Measurements from ENCODE around the gene DLL4.
"Not testable (repeated sequence)": the region's sequence is repeated elsewhere in the genome, so short reads cannot be mapped to it uniquely, and the experiment has no call there.

The DLL4 gene

DNA sequence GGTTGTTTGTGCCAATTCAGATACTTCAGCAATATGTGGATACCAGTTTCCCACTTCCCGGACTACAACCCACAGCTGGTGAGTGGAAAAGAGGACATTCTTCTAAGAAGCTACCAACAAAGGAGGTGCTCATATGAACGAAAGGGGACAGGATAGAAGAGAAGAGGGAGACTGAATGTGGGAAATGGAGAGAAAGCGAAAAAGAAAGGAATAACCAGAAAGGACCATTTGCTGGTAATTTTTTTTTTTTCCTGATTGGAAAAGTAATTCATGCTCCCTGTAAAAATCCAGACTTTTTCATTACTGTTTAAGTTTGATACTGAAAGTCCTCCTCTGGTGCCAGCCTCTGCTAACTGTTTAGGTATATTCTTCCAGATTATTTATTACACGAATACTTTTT, 22.6 kb downstream of the DLL4 start:
- H3K36me3 ChIP-seq (ENCODE audit: insufficient read depth, low read length): no peaks in the 10 kb centered on the region
- no peaks in the 10 kb centered on the region for H3K27me3 ChIP-seq (ENCODE audit: insufficient read depth, low read length, poor library complexity)
- TF ChIP-seq EZH2 (IDR thresholded peaks at IDR 0.05; ENCODE audit: borderline replicate concordance, low read depth, low read length, severe bottlenecking) (no peak), CTCF (IDR thresholded peaks at IDR 0.05; ENCODE audit: borderline replicate concordance, extremely low read depth, low read length, poor library complexity, severe bottlenecking) (no peak)
- peak overlapping the region; percentile 81; the same call in 1 of the 2 replicates for H3K9ac ChIP-seq (ENCODE audit: low read depth, low read length)
- H3K4me2 ChIP-seq (ENCODE audit: insufficient read depth, low read length): no peak overlapping the region; the same call in 1 of the 2 replicates
- H3K79me2 ChIP-seq (ENCODE audit: insufficient read depth, low read length): no peaks in the 10 kb centered on the region
- no peak overlapping the region for H2AFZ ChIP-seq (ENCODE audit: low read depth, low read length)
- DNase-seq (no peak), ATAC-seq (ENCODE audit: insufficient read depth, low read depth) (no peak)
- H3K4me3 ChIP-seq (ENCODE audit: low read depth in 1 of 2, low read length in 2 of 2): no peak overlapping the region
- no peak overlapping the region for H3K27ac ChIP-seq (ENCODE audit: low read length)
- no peaks in the 10 kb centered on the region for H3K9me3 ChIP-seq (ENCODE audit: insufficient read depth, low read length, severe bottlenecking)
- H3K4me1 ChIP-seq (ENCODE audit: insufficient read depth, low read length): peaks cover 24% of the 10 kb centered on the region
- H4K20me1 ChIP-seq (ENCODE audit: insufficient read depth, low read length): no peaks in the 10 kb centered on the region

- H3K4me1 ChIP-seq (ENCODE audit: insufficient read depth, low read length): peaks cover 24% of the 10 kb centered on the region
These were observed 23.3 kb downstream of the DLL4 start for GRCh38 chr15:40952301-40952900.

GRCh38 chr15:40952901-40953712, 24.0 kb downstream of the DLL4 start, which contains the start of gene CHAC1:
CHAC1 (plus strand) TSS chr15:40953471; CDS start chr15:40953584, 113 bp downstream.
- H3K4me2 ChIP-seq (ENCODE audit: insufficient read depth, low read length): peak within 1 kb of the TSS; percentile 85
- TF ChIP-seq CTCF (IDR thresholded peaks at IDR 0.05; ENCODE audit: borderline replicate concordance, extremely low read depth, low read length, poor library complexity, severe bottlenecking) (no peak), EZH2 (IDR thresholded peaks at IDR 0.05; ENCODE audit: borderline replicate concordance, low read depth, low read length, severe bottlenecking) (no peak)
- H3K79me2 ChIP-seq (ENCODE audit: insufficient read depth, low read length): no peaks in the 10 kb centered on the region
- peak within 1 kb of the TSS; percentile 81 for H3K9ac ChIP-seq (ENCODE audit: low read depth, low read length)
- no peaks in the 10 kb centered on the region for H3K27me3 ChIP-seq (ENCODE audit: insufficient read depth, low read length, poor library complexity)
- H2AFZ ChIP-seq (ENCODE audit: low read depth, low read length): peak within 1 kb of the TSS; percentile 84
- peaks cover 24% of the 10 kb centered on the region for H3K4me1 ChIP-seq (ENCODE audit: insufficient read depth, low read length)
- H3K9me3 ChIP-seq (ENCODE audit: insufficient read depth, low read length, severe bottlenecking): no peaks in the 10 kb centered on the region
- peak within 1 kb of the TSS; percentile 27 to 84; a peak in 3 of 4 replicates for H3K4me3 ChIP-seq (ENCODE audit: low read depth in 1 of 2, low read length in 2 of 2)
- DNase-seq (peak; percentile 94), ATAC-seq (ENCODE audit: insufficient read depth, low read depth) (peak; percentile 90)
- H4K20me1 ChIP-seq (ENCODE audit: insufficient read depth, low read length): no peaks in the 10 kb centered on the region
- H3K36me3 ChIP-seq (ENCODE audit: insufficient read depth, low read length): no peaks in the 10 kb centered on the region
- peak within 1 kb of the TSS; percentile 96 for H3K27ac ChIP-seq (ENCODE audit: low read length)

More at GRCh38 chr15:40952301-40952900, 23.3 kb downstream of the DLL4 start:
- Histone ChIP-seq H4K20me1 (ENCODE audit: insufficient read depth, low read length) (no peaks in the 10 kb centered on the region), H3K4me3 (ENCODE audit: low read depth in 1 of 2, low read length in 2 of 2) (peak overlapping the region; percentile 27 to 84; a peak in 3 of 4 replicates), H3K36me3 (ENCODE audit: insufficient read depth, low read length) (no peaks in the 10 kb centered on the region), H2AFZ (ENCODE audit: low read depth, low read length) (peak overlapping the region; percentile 84), H3K9me3 (ENCODE audit: insufficient read depth, low read length, severe bottlenecking) (no peaks in the 10 kb centered on the region), H3K9ac (ENCODE audit: low read depth, low read length) (peak overlapping the region; percentile 81), H3K4me2 (ENCODE audit: insufficient read depth, low read length) (peak overlapping the region; percentile 85), H3K27me3 (ENCODE audit: insufficient read depth, low read length, poor library complexity) (no peaks in the 10 kb centered on the region), H3K27ac (ENCODE audit: low read length) (peak overlapping the region; percentile 96), H3K79me2 (ENCODE audit: insufficient read depth, low read length) (no peaks in the 10 kb centered on the region)
- no peak for DNase-seq
- no peak for ATAC-seq (ENCODE audit: insufficient read depth, low read depth)
- no peak for TF ChIP-seq EZH2 (IDR thresholded peaks at IDR 0.05; ENCODE audit: borderline replicate concordance, low read depth, low read length, severe bottlenecking)

DNA sequence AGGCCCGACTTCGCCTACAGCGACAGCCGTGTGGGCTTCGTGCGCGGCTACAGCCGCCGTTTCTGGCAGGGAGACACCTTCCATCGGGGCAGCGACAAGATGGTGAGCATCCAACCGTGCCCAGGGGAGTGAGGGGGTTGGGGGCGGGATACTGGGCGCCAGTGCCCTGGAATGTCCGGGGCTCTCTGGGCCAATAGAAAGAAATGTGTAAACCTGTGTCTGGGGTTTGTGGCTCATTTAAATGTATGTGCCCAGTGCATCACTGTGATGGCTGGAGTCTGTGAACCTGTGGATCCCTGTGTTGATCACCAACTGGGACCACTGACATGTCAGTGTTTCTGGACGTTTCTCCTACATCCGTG, 24.6 kb downstream of the DLL4 start:
- DNase-seq (no peak), ATAC-seq (ENCODE audit: insufficient read depth, low read depth) (no peak)
- Histone ChIP-seq H3K4me2 (ENCODE audit: insufficient read depth, low read length) (peak overlapping the region; percentile 85), H3K79me2 (ENCODE audit: insufficient read depth, low read length) (no peaks in the 10 kb centered on the region), H2AFZ (ENCODE audit: low read depth, low read length) (peak overlapping the region; percentile 84), H3K36me3 (ENCODE audit: insufficient read depth, low read length) (no peaks in the 10 kb centered on the region), H3K27ac (ENCODE audit: low read length) (peak overlapping the region; percentile 18; the same call in 1 of the 2 replicates), H3K9ac (ENCODE audit: low read depth, low read length) (peak overlapping the region; percentile 81), H3K27me3 (ENCODE audit: insufficient read depth, low read length, poor library complexity) (no peaks in the 10 kb centered on the region), H3K9me3 (ENCODE audit: insufficient read depth, low read length, severe bottlenecking) (no peaks in the 10 kb centered on the region), H4K20me1 (ENCODE audit: insufficient read depth, low read length) (no peaks in the 10 kb centered on the region), H3K4me1 (ENCODE audit: insufficient read depth, low read length) (peaks cover 24% of the 10 kb centered on the region), H3K4me3 (ENCODE audit: low read depth in 1 of 2, low read length in 2 of 2) (peak overlapping the region; percentile 21 to 84; a peak in 3 of 4 replicates)
- no peak for TF ChIP-seq CTCF (IDR thresholded peaks at IDR 0.05; ENCODE audit: borderline replicate concordance, extremely low read depth, low read length, poor library complexity, severe bottlenecking)
- TF ChIP-seq EZH2 (IDR thresholded peaks at IDR 0.05; ENCODE audit: borderline replicate concordance, low read depth, low read length, severe bottlenecking): no peak

- not testable (repeated sequence) for H3K36me3 ChIP-seq (ENCODE audit: insufficient read depth, low read length); H3K9me3 ChIP-seq (ENCODE audit: insufficient read depth, low read length, severe bottlenecking); ATAC-seq (ENCODE audit: insufficient read depth, low read depth); DNase-seq; H3K27me3 ChIP-seq (ENCODE audit: insufficient read depth, low read length, poor library complexity); H3K79me2 ChIP-seq (ENCODE audit: insufficient read depth, low read length); H3K27ac ChIP-seq (ENCODE audit: low read length); H2AFZ ChIP-seq (ENCODE audit: low read depth, low read length); H4K20me1 ChIP-seq (ENCODE audit: insufficient read depth, low read length)
- peak overlapping the region; percentile 81; the same call in 1 of the 2 replicates for H3K9ac ChIP-seq (ENCODE audit: low read depth, low read length)
- H3K4me3 ChIP-seq (ENCODE audit: low read depth in 1 of 2, low read length in 2 of 2): peak overlapping the region in 1 of 2 experiments; percentile 84; a peak in 2 of 4 replicates
- peaks cover 24% of the 10 kb centered on the region for H3K4me1 ChIP-seq (ENCODE audit: insufficient read depth, low read length)
- peak overlapping the region; percentile 85 for H3K4me2 ChIP-seq (ENCODE audit: insufficient read depth, low read length)
These were observed 25.2 kb downstream of the DLL4 start for GRCh38 chr15:40954158-40954848.
